Measurements from ENCODE around the gene TEX9.
"Not testable (repeated sequence)": the region's sequence is repeated elsewhere in the genome, so short reads cannot be mapped to it uniquely, and the experiment has no call there.

The TEX9 gene

DNA sequence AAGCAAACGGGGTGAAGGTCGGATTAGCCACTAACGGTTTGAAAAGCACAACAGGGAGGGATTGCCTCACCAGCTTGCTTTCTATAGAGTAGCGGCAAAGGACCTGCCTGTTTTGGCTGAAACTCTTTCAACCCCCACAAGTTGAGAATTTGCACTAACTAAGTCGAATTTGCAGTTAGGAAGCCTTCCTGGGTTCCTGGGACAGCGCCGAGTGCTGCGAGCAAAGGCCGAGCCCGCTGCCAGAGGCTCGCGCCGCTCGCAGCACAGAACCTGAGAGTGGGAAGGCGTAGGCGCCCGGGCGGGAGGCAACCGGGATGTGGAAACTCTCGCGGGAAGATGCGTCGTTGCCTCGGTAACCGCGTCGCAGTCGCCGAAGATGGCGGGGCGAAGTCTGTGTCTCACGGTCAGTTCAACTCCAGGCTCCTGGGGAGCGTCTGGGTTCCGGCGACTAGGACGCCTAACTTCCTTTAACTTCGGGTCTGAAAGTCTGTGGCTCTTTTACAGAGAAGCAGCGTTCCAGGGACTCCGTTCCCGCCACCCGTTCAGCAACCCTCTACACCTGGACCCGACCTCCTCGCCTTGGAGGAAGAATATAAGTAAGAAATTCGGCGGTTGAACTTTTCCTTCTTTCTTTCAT lies at the start of gene TEX9:
Gene TEX9, plus strand, starts transcription at position 352 of the 637 bp plus-strand sequence. Its CDS starts 25 bp downstream, at position 377.
- peak; percentile 41 for DNase-seq (ENCODE audit: low read depth)

DNA sequence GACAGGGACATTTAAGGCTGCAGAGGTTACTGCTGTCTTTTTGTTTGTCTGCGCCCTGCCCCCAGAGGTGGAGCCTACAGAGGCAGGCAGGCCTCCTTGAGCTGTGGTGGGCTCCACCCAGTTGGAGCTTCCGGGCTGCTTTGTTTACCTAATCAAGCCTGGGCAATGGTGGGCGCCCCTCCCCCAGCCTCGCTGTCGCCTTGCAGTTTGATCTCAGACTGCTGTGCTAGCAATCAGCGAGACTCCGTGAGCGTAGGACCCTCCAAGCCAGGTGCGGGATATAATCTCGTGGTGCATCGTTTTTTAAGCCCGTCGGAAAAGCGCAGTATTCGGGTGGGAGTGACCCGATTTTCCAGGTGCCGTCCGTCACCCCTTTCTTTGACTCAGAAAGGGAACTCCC lies 48.7 kb upstream of the TEX9 start:
- DNase-seq (ENCODE audit: low read depth): not testable (repeated sequence)

DNA sequence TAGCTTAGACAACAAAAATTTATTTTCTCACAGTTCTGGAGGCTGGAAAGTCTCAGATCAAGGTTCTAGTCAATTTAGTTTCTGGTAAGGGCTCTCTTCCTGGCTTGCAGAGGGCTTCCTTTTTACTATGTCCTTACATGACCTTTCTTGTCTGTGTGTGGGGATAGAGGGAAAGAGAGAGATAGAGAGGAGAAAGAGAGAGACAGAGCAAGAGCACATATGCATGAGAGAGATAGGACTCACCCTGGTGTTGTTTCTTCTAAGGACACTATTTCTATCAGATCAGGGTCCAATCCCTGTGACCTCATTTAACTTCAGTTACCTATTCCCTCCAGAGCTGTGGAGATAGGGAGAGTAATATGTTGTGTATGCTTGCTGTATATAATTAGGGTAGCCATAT lies 44.9 kb upstream of the TEX9 start:
- no peak for DNase-seq (ENCODE audit: low read depth)

DNA sequence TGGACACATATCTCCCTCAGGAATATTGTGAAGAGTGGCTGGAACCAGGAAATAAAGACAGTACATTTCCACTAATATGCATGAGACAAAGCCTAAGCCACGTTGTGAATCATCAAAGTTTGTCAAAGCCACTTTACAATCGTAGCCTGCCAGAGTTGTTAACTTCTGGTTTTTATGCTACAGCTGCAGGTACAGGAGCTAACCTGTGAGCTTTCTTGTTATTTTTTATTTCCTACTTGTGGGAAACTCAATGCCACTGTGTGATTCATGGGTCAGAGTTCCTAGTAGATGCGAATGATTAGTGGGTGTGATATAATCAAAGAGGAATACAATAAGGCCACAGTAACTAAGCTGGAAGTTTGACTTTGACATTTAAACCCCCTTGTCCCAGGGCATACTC lies 44.4 kb upstream of the TEX9 start:
- DNase-seq (ENCODE audit: low read depth): no peak

DNA sequence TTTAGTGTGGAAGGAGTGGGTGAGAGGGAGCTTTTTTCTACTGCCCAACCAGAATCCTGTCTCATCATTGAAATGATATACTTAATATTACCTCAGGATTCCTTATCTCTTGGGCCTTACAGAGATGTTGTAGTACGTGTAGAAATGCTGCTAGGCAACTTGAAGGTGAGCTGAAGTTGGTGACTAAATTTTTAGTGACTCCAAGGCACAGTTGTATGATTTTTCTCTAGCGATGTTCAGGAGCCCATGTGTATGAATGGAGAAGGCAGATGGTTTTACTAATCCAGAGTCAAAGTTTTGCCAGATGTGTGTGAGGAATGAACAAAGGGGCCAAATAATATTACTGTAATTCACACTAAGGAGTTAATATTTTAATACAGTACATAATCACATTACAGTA lies 42.8 kb upstream of the TEX9 start:
- DNase-seq (ENCODE audit: low read depth): no peak

DNA sequence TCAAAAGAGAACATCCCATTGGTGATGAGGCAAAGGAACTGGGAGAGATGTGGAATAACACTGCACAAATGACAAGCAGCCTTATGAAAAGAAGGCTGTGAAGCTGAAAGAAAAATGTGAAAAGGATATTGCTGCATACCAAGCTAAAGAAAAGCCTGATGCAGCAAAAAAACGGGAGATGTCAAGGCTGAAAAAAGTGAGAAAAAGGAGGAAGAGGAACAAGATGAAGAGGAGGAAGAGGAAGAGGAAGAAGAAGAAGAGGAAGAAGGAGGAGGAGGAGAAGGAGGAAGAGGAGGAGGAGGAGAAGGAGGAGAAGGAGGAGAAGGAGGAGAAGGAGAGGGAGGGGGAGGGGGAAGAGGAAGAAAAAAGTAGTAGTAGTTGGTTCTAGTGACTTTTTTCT lies 41.8 kb upstream of the TEX9 start:
- no peak for DNase-seq (ENCODE audit: low read depth)

DNA sequence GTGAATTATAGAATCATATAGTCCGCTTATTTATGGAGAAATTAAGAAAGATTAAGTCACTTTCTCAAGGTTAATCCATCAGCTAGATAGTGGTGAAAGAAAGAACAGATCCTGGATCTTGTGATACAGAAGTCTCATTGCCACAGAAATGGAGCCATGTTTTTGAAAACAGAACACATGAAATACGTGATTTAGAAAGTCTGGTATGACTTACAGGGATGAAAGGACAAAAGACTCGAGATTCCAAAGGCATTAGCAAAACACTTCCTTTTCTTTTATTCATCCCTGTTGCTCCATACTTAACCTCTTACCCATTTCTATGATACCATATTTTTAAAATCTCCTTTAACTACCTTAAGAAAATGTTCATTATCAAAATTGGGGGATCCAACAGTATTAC lies 40.0 kb upstream of the TEX9 start:
- DNase-seq (ENCODE audit: low read depth): no peak

DNA sequence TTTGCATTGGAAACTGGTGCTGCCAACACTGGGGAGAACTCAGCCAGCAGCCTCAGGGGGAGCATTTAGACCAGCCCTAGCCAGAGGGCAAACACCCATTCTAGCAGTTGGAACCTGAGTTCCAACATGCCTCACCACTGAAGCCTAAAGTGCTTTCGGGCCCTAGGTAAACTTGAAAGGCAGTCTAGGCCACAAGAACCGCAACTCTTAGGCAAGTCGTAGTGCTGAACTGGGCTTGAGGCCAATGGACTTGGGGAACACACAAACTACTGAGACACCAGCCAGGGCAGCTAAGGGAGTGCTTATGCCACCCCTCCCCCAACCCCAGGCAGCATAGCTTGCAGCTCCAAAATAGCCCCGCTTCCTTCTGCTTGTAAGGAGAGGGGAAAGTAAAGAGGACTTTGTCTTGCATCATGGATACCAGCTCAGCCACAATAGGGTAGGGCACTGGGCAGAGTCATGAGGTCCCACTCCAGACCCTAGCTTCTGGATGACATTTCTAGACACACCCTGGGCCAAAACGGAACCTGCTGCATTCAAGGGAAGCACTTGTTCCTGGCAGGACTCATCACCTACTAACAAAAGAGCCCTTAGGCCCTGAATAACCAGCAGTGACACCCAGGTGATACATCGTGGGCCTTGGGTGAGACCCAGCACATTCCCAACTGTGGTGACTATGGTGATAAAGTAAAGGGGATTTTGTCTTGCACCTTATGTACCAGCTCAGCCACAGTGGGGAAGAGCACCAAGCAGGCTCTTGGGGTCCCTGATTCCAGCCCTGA lies 37.3 kb upstream of the TEX9 start:
- DNase-seq (ENCODE audit: low read depth): no peak

DNA sequence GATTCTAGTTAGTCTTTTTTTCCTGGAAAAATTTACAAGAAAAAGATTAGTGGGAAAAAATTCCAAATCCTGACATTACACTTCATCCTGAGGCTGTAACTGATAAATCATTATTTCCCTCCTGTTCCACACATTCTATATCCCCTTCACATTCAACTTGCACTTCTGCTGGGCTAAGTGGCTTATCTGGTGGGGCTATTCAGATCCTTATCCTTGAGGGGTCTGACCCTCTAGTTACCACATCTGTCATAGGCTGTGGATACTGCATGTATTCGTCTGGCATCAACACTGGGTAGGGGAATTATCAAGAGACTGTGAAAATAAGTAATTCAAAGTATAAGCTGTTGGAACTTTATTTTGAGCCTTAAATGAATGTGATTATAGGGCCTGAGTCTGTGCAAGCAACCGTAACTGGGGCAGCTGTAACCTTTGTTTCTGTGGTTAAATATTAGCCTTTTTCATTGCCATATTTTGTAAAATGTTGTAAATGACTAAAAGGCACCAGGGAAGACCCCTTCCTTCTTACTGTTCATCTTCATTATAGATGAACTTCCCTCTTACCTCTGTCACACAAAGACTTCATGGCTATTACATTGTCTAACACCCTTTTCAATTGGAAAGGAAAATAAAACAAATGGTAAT lies 28.0 kb upstream of the TEX9 start:
- no peak for DNase-seq (ENCODE audit: low read depth)

DNA sequence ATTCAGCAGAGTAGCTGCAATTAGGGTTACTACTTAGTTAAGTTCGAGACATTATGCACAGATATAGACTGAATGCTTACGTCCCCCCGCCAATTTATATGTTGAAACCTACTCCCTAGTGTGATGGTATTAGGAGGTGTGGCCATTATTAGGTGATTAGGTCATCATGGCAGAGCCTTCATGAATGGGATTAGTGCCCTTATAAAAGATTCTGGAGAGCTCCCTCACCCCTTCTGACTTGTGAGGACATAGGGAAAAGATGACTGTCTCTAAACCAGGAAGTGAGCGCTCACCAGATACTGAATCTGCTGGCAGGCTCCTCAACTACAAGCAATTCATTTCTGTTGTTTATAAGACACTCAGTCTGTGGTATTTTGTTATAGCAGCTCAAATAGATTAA lies 25.6 kb upstream of the TEX9 start:
- DNase-seq (ENCODE audit: low read depth): no peak

DNA sequence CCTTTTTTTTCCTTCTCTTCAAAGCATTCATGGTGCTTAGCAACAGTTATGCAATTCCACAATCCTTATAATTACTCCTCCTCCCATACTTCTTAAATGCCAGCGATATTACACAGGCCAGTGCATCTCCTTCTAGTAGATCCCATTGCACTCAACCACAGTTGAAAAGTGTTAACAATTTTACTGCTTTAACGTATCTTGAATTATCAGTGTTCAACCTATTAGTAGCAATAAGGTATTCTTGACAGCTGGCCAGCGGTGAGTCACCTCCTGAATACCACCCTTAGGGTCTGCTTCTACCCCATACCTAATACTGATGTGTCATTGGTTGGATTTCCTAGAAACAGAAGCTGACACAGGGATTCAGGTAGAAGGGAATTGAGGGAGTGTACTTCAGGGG lies 24.0 kb upstream of the TEX9 start:
- no peak for DNase-seq (ENCODE audit: low read depth)

DNA sequence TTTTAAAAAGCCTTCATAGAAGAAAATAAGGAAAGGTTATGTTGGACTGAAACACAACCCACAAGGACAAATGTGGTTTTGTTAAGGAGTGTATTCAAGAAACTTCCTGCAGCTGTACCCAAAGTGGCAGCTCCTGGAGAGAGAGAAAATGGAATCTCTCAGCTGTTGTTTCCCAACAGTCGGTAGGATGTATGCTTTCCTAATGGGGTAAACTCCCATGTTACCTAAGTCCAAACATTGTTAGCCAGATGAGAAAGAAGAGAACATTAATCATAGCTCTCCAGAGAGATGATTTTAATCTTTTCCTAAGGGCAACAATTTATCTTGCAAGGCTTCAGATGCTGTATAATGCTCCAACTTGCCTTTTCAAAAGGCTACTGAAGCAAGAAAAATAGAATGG lies 22.6 kb upstream of the TEX9 start:
- no peak for DNase-seq (ENCODE audit: low read depth)

DNA sequence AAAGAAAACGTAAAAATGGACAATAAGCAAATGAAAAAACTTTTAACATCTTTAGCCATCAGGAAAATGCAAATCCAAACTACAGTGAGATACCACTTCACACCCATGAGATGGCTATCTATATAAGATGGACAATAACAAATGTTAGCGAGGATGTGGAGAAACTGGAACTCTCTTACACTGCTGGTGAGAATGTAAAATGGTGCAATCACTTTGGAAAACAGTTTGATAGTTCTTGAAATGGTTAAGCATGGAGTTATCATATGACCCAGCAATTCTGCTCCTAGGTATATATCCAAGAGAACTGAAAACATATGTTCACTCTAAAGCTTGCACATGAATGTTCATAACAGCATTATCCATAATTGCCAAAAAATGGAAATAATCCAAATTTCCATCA lies 21.3 kb upstream of the TEX9 start:
- DNase-seq (ENCODE audit: low read depth): no peak

DNA sequence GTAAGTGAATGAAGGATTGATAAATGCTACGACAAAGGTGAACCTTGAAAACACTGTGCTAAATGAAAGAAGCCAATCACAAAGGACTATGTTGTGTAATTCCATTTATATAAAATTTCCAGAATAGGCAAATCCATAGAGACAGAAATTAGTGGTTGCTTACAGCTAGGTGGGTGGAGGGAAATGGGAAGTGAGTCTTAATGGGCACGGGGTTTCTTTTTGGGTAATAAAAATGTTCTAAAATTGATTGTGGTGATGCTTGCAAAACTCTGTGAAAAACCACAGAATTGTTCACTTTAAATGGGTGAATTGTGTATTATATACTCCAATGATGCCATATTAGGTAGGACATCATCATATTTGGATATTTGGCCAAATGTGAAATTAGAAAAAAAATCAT lies 20.9 kb upstream of the TEX9 start:
- DNase-seq (ENCODE audit: low read depth): no peak

DNA sequence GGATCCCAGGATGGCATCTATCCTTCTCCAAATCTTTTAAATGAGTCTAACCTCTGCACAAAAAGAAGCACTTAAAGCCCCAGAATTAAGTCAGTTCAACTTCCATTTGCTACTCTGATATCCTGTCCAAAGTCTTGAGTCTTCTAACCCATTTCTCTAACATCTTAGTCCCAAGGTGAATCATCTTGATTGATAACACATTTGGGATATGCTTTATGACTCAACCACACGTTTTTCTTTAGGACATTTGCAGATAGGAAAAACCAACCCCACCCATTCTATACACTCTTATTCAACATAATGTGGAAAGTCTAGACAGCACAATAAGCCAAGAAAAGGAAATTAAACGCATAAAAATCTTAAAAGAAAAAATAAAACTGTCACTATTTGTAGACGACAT lies 18.8 kb upstream of the TEX9 start:
- no peak for DNase-seq (ENCODE audit: low read depth)

DNA sequence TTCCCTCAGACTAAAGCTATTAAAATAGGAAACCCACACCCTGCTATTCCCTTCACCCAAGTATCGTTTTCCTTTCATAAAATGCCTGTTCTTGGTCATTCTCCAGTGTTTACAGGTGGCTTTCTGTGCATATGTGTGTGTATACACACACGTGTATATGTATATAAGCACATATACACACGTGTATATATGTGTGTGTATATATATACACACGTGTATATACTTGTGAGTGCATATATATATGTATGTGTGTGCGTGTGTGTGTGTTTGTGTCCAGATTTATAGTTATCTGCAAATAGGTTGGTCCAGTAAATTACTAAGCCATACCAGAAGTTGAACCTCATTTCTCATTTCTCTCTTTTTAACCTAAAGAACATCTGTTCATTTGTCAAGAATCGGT lies 15.7 kb upstream of the TEX9 start:
- DNase-seq (ENCODE audit: low read depth): no peak

DNA sequence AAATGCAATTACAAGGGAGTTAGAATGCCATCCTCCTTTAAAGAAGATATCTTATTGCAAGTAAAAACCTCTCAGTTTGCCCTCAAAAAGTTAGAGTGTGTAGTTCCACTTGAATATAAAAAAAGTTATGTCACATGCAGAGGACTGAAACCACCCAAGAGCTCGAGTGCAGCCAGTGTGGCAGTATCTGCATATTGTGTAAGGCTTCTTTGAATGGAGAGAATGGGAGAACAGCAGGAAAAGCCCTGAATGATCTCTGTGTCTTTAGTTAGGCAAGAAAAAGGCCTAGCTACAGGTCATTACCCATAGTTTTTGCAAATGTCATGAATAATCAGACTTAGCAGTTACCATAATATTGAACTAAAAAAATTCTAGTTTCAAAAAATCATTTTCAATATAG lies 13.9 kb upstream of the TEX9 start:
- no peak for DNase-seq (ENCODE audit: low read depth)

DNA sequence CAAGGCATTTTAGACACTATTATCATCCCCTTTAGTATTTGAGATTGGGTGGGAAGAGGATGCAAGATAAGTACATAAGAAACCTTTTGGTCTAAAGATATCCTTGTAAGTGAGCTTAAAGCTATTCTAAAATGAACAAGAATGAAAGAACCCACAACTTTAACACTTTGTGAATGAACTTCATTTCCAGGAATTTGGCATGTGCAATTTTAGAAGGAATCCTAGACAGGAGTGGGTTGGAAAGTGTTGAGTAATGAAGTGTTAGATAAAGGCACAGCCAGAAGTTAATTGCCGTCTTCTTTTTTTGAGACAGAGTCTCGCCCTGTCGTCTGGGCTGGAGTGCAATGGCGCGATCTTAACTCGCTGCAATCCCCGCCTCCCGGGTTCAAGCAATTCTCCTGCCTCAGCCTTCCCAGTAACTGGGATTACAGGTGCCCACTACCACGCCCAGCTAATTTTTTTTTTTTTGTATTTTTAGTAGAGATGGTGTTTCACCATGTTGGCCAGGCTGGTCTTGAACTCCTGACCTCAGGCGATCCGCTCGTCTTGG lies 13.2 kb upstream of the TEX9 start:
- no peak for DNase-seq (ENCODE audit: low read depth)

DNA sequence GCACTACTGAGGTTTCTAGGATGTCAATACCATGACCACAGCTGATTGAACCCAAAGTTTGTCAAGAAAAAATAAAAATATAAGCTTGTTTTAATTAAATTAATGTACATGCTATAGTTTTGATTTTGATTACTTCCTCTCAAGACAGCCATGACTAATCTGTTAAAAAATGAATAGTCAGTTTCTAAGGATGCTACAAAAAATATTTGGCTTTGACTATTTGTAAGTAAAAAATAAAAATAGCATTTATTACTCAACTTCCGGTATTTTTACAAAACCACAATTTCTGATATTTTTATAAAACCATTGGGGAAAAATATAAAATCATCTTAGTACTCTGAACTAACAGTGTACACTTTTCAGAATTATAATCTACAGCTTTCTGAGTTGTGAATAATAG lies 12.1 kb upstream of the TEX9 start:
- DNase-seq (ENCODE audit: low read depth): no peak

DNA sequence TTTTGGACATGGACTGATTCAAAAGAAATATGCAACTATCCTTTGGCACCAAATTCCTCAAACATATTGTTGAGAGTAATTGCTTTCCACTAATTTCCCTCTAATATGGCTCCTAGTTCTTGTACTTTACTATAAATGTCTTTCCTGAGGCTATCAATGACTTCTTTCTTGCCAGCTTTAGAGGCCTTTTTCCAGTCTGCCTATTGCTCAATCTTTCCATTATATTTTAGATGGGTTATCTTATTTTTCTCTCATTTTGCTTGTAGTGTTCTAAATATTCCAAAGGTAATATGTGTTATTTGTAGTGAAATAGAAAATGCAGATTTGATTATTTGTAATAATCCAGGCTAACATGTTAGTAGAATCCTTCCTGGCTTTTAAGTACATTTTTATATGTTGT lies 11.5 kb upstream of the TEX9 start:
- no peak for DNase-seq (ENCODE audit: low read depth)

DNA sequence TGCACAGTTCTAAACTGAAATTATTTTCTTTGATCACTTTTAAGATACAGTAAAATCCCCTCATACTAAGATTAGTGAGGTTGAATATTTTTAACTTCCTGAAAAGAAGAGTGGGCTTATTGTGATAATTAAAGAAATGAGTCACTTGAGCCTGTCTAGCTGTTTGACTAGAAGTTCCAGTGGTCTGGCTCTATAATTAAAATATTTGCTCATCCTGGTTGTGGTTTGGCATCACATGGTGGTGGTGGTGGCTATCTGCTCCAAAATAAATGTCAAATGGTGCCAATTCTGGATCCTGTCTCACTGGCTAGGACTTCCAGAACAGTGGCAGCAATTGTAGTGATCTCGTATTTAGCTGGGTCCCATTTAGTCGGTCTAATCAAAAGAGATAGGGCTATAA lies 8.6 kb upstream of the TEX9 start:
- DNase-seq (ENCODE audit: low read depth): no peak

DNA sequence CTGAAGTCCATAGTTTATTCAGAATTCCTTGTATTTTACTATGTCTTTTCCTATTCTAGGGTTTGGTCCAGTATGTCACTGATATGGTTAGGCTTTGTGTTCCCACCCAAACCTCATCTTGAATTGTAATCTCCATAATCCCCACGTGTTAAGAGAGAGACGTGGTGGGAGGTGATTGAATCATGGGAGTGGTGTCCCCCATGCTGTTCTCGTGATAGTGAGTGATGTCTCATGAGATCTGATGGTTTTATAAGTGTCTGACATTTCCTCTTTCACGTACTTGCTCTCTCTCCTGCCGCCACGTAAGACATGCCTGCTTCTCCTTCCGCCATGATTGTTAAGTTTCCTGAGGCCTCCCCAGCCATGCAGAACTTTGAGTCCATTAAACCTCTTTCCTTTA lies 6.6 kb upstream of the TEX9 start:
- no peak for DNase-seq (ENCODE audit: low read depth)

DNA sequence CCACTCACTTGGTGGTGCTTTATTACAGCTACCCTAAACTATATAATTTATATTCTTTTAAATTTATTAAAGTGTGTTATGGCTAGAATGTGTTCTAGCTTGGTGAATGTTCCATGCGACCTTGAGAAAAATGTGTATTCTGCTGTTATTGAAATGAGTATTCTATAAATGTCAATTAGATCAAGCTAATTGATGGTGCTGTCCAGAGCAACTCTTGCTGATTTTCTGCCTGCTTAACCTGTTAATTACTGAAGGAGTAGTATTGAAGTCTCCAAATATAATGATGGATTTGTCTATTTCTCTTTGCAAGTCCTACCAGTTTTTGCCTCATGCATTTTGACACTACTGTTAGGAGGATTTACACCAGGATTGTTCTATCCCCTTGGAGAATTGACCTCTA lies 3.2 kb upstream of the TEX9 start:
- no peak for DNase-seq (ENCODE audit: low read depth)
